Endothelial cell (in vitro differentiated cells): ENCODE results near the gene LEF1. TPM values are rescaled to one million over a fixed set of nuclear protein-coding genes. Genes with fewer than 3 reads are reported as not detected.

Source experiments
- DNase-seq: peaks from one replicate; pipeline ENCODE4 v3.0.0; 2021; ENCODE audit warnings: low spot score
- H3K27ac Mint-ChIP-seq: one replicate; pipeline ENCODE4 v1.8.0; 2021; ENCODE audit warnings: mixed read lengths, inconsistent platforms; ENCODE audit not compliant: unreplicated experiment
- H3K27me3 Mint-ChIP-seq: one replicate; pipeline ENCODE4 v1.8.0; 2021; ENCODE audit warnings: mild to moderate bottlenecking, moderate library complexity, mixed read lengths, inconsistent platforms; ENCODE audit not compliant: unreplicated experiment
- H3K36me3 Mint-ChIP-seq: one replicate; pipeline ENCODE4 v1.8.0; 2021; ENCODE audit warnings: mild to moderate bottlenecking, low read depth, mixed read lengths, inconsistent platforms; ENCODE audit not compliant: unreplicated experiment
- H3K4me1 Mint-ChIP-seq: one replicate; pipeline ENCODE4 v1.8.0; 2021; ENCODE audit warnings: mild to moderate bottlenecking, mixed read lengths, inconsistent platforms; ENCODE audit not compliant: unreplicated experiment
- H3K4me3 Mint-ChIP-seq: one replicate; pipeline ENCODE4 v1.8.0; 2021; ENCODE audit warnings: mild to moderate bottlenecking, mixed read lengths, inconsistent platforms; ENCODE audit not compliant: unreplicated experiment
- H3K9me3 Mint-ChIP-seq: one replicate; pipeline ENCODE4 v1.8.0; 2021; ENCODE audit warnings: mixed read lengths, inconsistent platforms; ENCODE audit not compliant: unreplicated experiment
- CTCF ChIP-seq: fragments of 200-600 bp; sonication (generic); IDR thresholded peaks from one replicate; pipeline ENCODE4 v1.5.0; 2021; ENCODE audit warnings: antibody characterized with exemption; ENCODE audit not compliant: unreplicated experiment
- total RNA-seq: library from RNA; stranded (reverse); fragmentation: NEBNext Ultra II Directional; extraction: Animal tissue kit (Norgen Biotek cat#: 25700); gene quantifications from one replicate; pipeline ENCODE4 v1.2.1, GENCODE V29; 2021; ENCODE audit not compliant: unreplicated experiment

The LEF1 gene
- total RNA-seq, 1 donor from 2014 or later: 15.9 TPM

- Mint-ChIP-seq H3K36me3 (peaks cover 4% of the 10 kb centered on the region), H3K9me3 (no peaks in the 10 kb centered on the region), H3K27me3 (peaks cover 17% of the 10 kb centered on the region), H3K4me3 (no peak overlapping the region), H3K4me1 (peaks cover 8% of the 10 kb centered on the region), H3K27ac (no peak overlapping the region)
- no peak for TF ChIP-seq CTCF
- DNase-seq: no peak
Observed at GRCh38 chr4:108163351-108163750, 5.4 kb downstream of the LEF1 start.

GRCh38 chr4:108160741-108161352 is 7.9 kb downstream of the LEF1 start:
- no peaks in the 10 kb centered on the region for H3K4me1 Mint-ChIP-seq
- H3K36me3 Mint-ChIP-seq: no peaks in the 10 kb centered on the region
- no peak for TF ChIP-seq CTCF
- H3K27me3 Mint-ChIP-seq: peaks cover 6% of the 10 kb centered on the region
- no peaks in the 10 kb centered on the region for H3K9me3 Mint-ChIP-seq
- H3K4me3 Mint-ChIP-seq: no peak overlapping the region
- no peak overlapping the region for H3K27ac Mint-ChIP-seq
- DNase-seq: no peak

GRCh38 chr4:108159845-108160244 is 8.9 kb downstream of the LEF1 start:
- Mint-ChIP-seq H3K36me3 (no peaks in the 10 kb centered on the region), H3K27me3 (peaks cover 1% of the 10 kb centered on the region)

GRCh38 chr4:108157655-108158054 is 11.1 kb downstream of the LEF1 start:
- Mint-ChIP-seq H3K27ac (no peak overlapping the region), H3K9me3 (no peaks in the 10 kb centered on the region)

More at GRCh38 chr4:108159845-108160244, 8.9 kb downstream of the LEF1 start:
- Mint-ChIP-seq H3K27ac (no peak overlapping the region), H3K4me3 (no peak overlapping the region), H3K9me3 (no peaks in the 10 kb centered on the region), H3K4me1 (peaks cover 5% of the 10 kb centered on the region)
- no peak for TF ChIP-seq CTCF
- DNase-seq: no peak

More at GRCh38 chr4:108157655-108158054, 11.1 kb downstream of the LEF1 start:
- DNase-seq: no peak
- Mint-ChIP-seq H3K27me3 (peaks cover 1% of the 10 kb centered on the region), H3K36me3 (peaks cover 5% of the 10 kb centered on the region), H3K4me3 (no peak overlapping the region), H3K4me1 (peaks cover 5% of the 10 kb centered on the region)
- TF ChIP-seq CTCF: no peak
